ENCODE results near the gene POU3F1.

POU3F1 gene

GRCh38 chr1:38073534-38074301, 27.1 kb upstream of the POU3F1 start:
- DNase-seq: no peak

- no peak for DNase-seq
Measured at GRCh38 chr1:38072858-38073257, 26.3 kb upstream of the POU3F1 start.

GRCh38 chr1:38071312-38072256, 25.0 kb upstream of the POU3F1 start:
- DNase-seq: no peak

GRCh38 chr1:38068980-38069340, 22.4 kb upstream of the POU3F1 start:
- no peak for DNase-seq

GRCh38 chr1:38068220-38068979, 21.8 kb upstream of the POU3F1 start:
- no peak for DNase-seq

- DNase-seq: peak; percentile 41
Measured at GRCh38 chr1:38064197-38064903, 17.8 kb upstream of the POU3F1 start.

GRCh38 chr1:38063616-38064015, 17.0 kb upstream of the POU3F1 start:
- DNase-seq: no peak

- no peak for DNase-seq
Measured at GRCh38 chr1:38062361-38063288, 16.0 kb upstream of the POU3F1 start.

- no peak for DNase-seq
Measured at GRCh38 chr1:38061883-38062328, 15.3 kb upstream of the POU3F1 start.

GRCh38 chr1:38061290-38061689, 14.7 kb upstream of the POU3F1 start:
- no peak for DNase-seq

- no peak for DNase-seq
Measured at GRCh38 chr1:38060498-38060897, 13.9 kb upstream of the POU3F1 start.

GRCh38 chr1:38059635-38060250, 13.2 kb upstream of the POU3F1 start:
- DNase-seq: no peak

GRCh38 chr1:38055965-38056364, 9.4 kb upstream of the POU3F1 start:
- DNase-seq: no peak

GRCh38 chr1:38055398-38055797, 8.8 kb upstream of the POU3F1 start:
- DNase-seq: no peak

GRCh38 chr1:38053416-38054091, 7.0 kb upstream of the POU3F1 start:
- DNase-seq: no peak

GRCh38 chr1:38052750-38053415, 6.3 kb upstream of the POU3F1 start:
- no peak for DNase-seq

- peak; percentile 79 for DNase-seq
Measured at GRCh38 chr1:38051079-38051543, 4.5 kb upstream of the POU3F1 start.

- DNase-seq: peak; percentile 85
Measured at GRCh38 chr1:38050397-38051078, 3.9 kb upstream of the POU3F1 start.

GRCh38 chr1:38047603-38048141, 1.1 kb upstream of the POU3F1 start:
- peak; percentile 86 for DNase-seq
